Kidney epithelial cell (primary cell): Measurements from ENCODE around the gene PPFIBP2. TPM values are rescaled to one million over a fixed set of nuclear protein-coding genes. Genes with fewer than 3 reads are reported as not detected.

Experiments
- DNase-seq: peaks from one replicate; pipeline ENCODE4 v3.0.0-alpha.2; 2010; ENCODE audit warnings: low read depth
- H3K27me3 ChIP-seq: 2 replicates; pipeline ENCODE4 v1.6.0; 2011; ENCODE audit warnings: low read length; ENCODE audit not compliant: control insufficient read depth, insufficient read depth
- H3K36me3 ChIP-seq: 2 replicates; pipeline ENCODE4 v1.5.1; 2011; ENCODE audit warnings: low read length; ENCODE audit not compliant: control insufficient read depth, insufficient read depth
- H3K4me3 ChIP-seq: 2 replicates; pipeline ENCODE4 v1.5.1; 2011; ENCODE audit warnings: low read depth, mild to moderate bottlenecking, control low read depth, low read length
- CTCF ChIP-seq: IDR thresholded peaks from 2 replicates; pipeline ENCODE4 v1.5.1; 2011; ENCODE audit warnings: mild to moderate bottlenecking, moderate library complexity, low read length, control low read depth, inconsistent platforms; ENCODE audit not compliant: insufficient read depth, poor library complexity, severe bottlenecking
- total RNA-seq: library from RNA; depleted of rRNA; stranded (reverse); fragments of >200 nt; gene quantifications from 2 replicates; pipeline ENCODE4 v1.2.3, GENCODE V29; 2015

PPFIBP2 gene
- total RNA-seq, 1 donor from 2014 or later = 6.0 TPM

- Histone ChIP-seq H3K36me3 (no peaks in the 10 kb centered on the region), H3K4me3 (no peak overlapping the region), H3K27me3 (no peaks in the 10 kb centered on the region)
- no peak for TF ChIP-seq CTCF
- DNase-seq = no peak
Observed at GRCh38 chr11:7492253-7492652, 21.5 kb upstream of the PPFIBP2 start.

- no peaks in the 10 kb centered on the region for H3K36me3 ChIP-seq
- DNase-seq = no peak
- H3K27me3 ChIP-seq = no peaks in the 10 kb centered on the region
- no peak for TF ChIP-seq CTCF
- no peak overlapping the region for H3K4me3 ChIP-seq
Observed at GRCh38 chr11:7493670-7494069, 20.1 kb upstream of the PPFIBP2 start.

GRCh38 chr11:7494086-7494745 lies 19.6 kb upstream of the PPFIBP2 start:
- H3K4me3 ChIP-seq = no peak overlapping the region
- TF ChIP-seq CTCF = no peak
- no peaks in the 10 kb centered on the region for H3K27me3 ChIP-seq
- DNase-seq = no peak
- no peaks in the 10 kb centered on the region for H3K36me3 ChIP-seq

- H3K36me3 ChIP-seq = no peaks in the 10 kb centered on the region
- H3K27me3 ChIP-seq = no peaks in the 10 kb centered on the region
- no peak for TF ChIP-seq CTCF
- no peak for DNase-seq
- no peak overlapping the region for H3K4me3 ChIP-seq
Observed at GRCh38 chr11:7495882-7496551, 17.8 kb upstream of the PPFIBP2 start.

- TF ChIP-seq CTCF = no peak
- Histone ChIP-seq H3K4me3 (no peak overlapping the region), H3K27me3 (no peaks in the 10 kb centered on the region), H3K36me3 (no peaks in the 10 kb centered on the region)
- DNase-seq = no peak
Observed at GRCh38 chr11:7498193-7498592, 15.6 kb upstream of the PPFIBP2 start.
